ENCODE results near the gene ATP13A1. TPM values are rescaled to one million over a fixed set of nuclear protein-coding genes. Genes with fewer than 3 reads are reported as not detected.

ATP13A1 gene
- total RNA-seq, 2 experiments from 2014 or later = 66.6 to 69.2 TPM

- DNase-seq = no peak
- no peak overlapping the region for H3K27ac Mint-ChIP-seq
- no peaks in the 10 kb centered on the region for H3K9me3 Mint-ChIP-seq
- intact Hi-C loops (cut with micrococcal nuclease) = no loop called here
- H3K36me3 Mint-ChIP-seq = peaks cover 49% of the 10 kb centered on the region
- ChIA-PET CTCF (no interaction called here), POLR2A (no interaction called here)
- H3K4me3 Mint-ChIP-seq = no peak overlapping the region
- peaks cover 11% of the 10 kb centered on the region for H3K4me1 Mint-ChIP-seq (ENCODE audit: low read depth)
- H3K27me3 Mint-ChIP-seq = no peaks in the 10 kb centered on the region
Observed at GRCh38 chr19:19637186-19637522, 26.3 kb downstream of the ATP13A1 start.

- no peaks in the 10 kb centered on the region for H3K9me3 Mint-ChIP-seq
- no peak for DNase-seq
- H3K27ac Mint-ChIP-seq = no peak overlapping the region
- H3K27me3 Mint-ChIP-seq = no peaks in the 10 kb centered on the region
- intact Hi-C loops (cut with micrococcal nuclease) = no loop called here
- H3K36me3 Mint-ChIP-seq = peaks cover 46% of the 10 kb centered on the region
- CTCF ChIA-PET = no interaction called here
- H3K4me1 Mint-ChIP-seq (ENCODE audit: low read depth) = peaks cover 7% of the 10 kb centered on the region
- no peak overlapping the region for H3K4me3 Mint-ChIP-seq
- POLR2A ChIA-PET = no interaction called here
Observed at GRCh38 chr19:19636573-19637185, 26.8 kb downstream of the ATP13A1 start.

- intact Hi-C loops (cut with micrococcal nuclease) = no loop called here
- POLR2A ChIA-PET = no interaction called here
- Mint-ChIP-seq H3K27ac (peak overlapping the region; percentile 64), H3K9me3 (no peaks in the 10 kb centered on the region), H3K4me3 (no peak overlapping the region), H3K36me3 (peaks cover 51% of the 10 kb centered on the region), H3K4me1 (ENCODE audit: low read depth) (peaks cover 7% of the 10 kb centered on the region), H3K27me3 (no peaks in the 10 kb centered on the region)
- CTCF ChIA-PET = no interaction called here
- DNase-seq = no peak
Observed at GRCh38 chr19:19635313-19635702, 28.2 kb downstream of the ATP13A1 start.

GRCh38 chr19:19634516-19635312, 28.8 kb downstream of the ATP13A1 start:
- CTCF ChIA-PET = interaction anchor here (2.2 kb wide), 1 partner anchor 9 kb away, joined by 7 read pairs; the partner anchor contains the start of gene GMIP
- Mint-ChIP-seq H3K4me3 (no peak overlapping the region), H3K9me3 (no peaks in the 10 kb centered on the region), H3K27me3 (no peaks in the 10 kb centered on the region), H3K4me1 (ENCODE audit: low read depth) (peaks cover 7% of the 10 kb centered on the region), H3K27ac (peak overlapping the region; percentile 64), H3K36me3 (peaks cover 51% of the 10 kb centered on the region)
- POLR2A ChIA-PET = no interaction called here
- intact Hi-C loops (cut with micrococcal nuclease) = no loop called here
- no peak for DNase-seq

GRCh38 chr19:19633711-19634515, 29.6 kb downstream of the ATP13A1 start:
- H3K4me1 Mint-ChIP-seq (ENCODE audit: low read depth) = peaks cover 7% of the 10 kb centered on the region
- no peaks in the 10 kb centered on the region for H3K9me3 Mint-ChIP-seq
- no peak overlapping the region for H3K4me3 Mint-ChIP-seq
- peaks cover 50% of the 10 kb centered on the region for H3K36me3 Mint-ChIP-seq
- no peaks in the 10 kb centered on the region for H3K27me3 Mint-ChIP-seq
- intact Hi-C loops (cut with micrococcal nuclease) = no loop called here
- ChIA-PET CTCF (interaction anchor here (1.2 to 2.2 kb wide), 2 partner anchors 10 to 101 kb away, joined by 5 to 7 read pairs; partner anchors contain the start of gene GMIP), POLR2A (no interaction called here)
- peak overlapping the region; percentile 39 for H3K27ac Mint-ChIP-seq
- no peak for DNase-seq

- H3K9me3 Mint-ChIP-seq = no peaks in the 10 kb centered on the region
- ChIA-PET CTCF (interaction anchor here (2.2 kb wide), 1 partner anchor 11 kb away, joined by 7 read pairs; the partner anchor contains the start of gene GMIP), POLR2A (interaction anchor here (0.6 kb wide), 1 partner anchor 30 kb away, joined by 3 read pairs; no protein-coding TSS in a partner anchor)
- DNase-seq = no peak
- peaks cover 49% of the 10 kb centered on the region for H3K36me3 Mint-ChIP-seq
- intact Hi-C loops (cut with micrococcal nuclease) = no loop called here
- H3K4me1 Mint-ChIP-seq (ENCODE audit: low read depth) = peaks cover 9% of the 10 kb centered on the region
- no peak overlapping the region for H3K4me3 Mint-ChIP-seq
- H3K27me3 Mint-ChIP-seq = no peaks in the 10 kb centered on the region
- H3K27ac Mint-ChIP-seq = no peak overlapping the region
Observed at GRCh38 chr19:19632661-19633060, 30.8 kb downstream of the ATP13A1 start.

GRCh38 chr19:19631346-19631745, 32.1 kb downstream of the ATP13A1 start:
- peaks cover 45% of the 10 kb centered on the region for H3K36me3 Mint-ChIP-seq
- POLR2A ChIA-PET = no interaction called here
- no peak overlapping the region for H3K4me3 Mint-ChIP-seq
- no peak for DNase-seq
- intact Hi-C loops (cut with micrococcal nuclease) = no loop called here
- no peak overlapping the region for H3K27ac Mint-ChIP-seq
- peaks cover 22% of the 10 kb centered on the region for H3K4me1 Mint-ChIP-seq (ENCODE audit: low read depth)
- no peaks in the 10 kb centered on the region for H3K27me3 Mint-ChIP-seq
- no peaks in the 10 kb centered on the region for H3K9me3 Mint-ChIP-seq
- CTCF ChIA-PET = interaction anchor here (1.3 kb wide), 1 partner anchor 99 kb away, joined by 6 read pairs; no protein-coding TSS in a partner anchor

GRCh38 chr19:19630426-19630825, 33.0 kb downstream of the ATP13A1 start:
- POLR2A ChIA-PET = no interaction called here
- Mint-ChIP-seq H3K27ac (no peak overlapping the region), H3K36me3 (peaks cover 46% of the 10 kb centered on the region), H3K4me3 (no peak overlapping the region), H3K9me3 (no peaks in the 10 kb centered on the region), H3K27me3 (no peaks in the 10 kb centered on the region), H3K4me1 (ENCODE audit: low read depth) (peaks cover 23% of the 10 kb centered on the region)
- intact Hi-C loops (cut with micrococcal nuclease) = no loop called here
- CTCF ChIA-PET = interaction anchor here (1.3 kb wide), 1 partner anchor 98 kb away, joined by 6 read pairs; no protein-coding TSS in a partner anchor
- no peak for DNase-seq

GRCh38 chr19:19630062-19630414, 33.4 kb downstream of the ATP13A1 start:
- CTCF ChIA-PET = no interaction called here
- no peak for DNase-seq
- intact Hi-C loops (cut with micrococcal nuclease) = no loop called here
- Mint-ChIP-seq H3K4me1 (ENCODE audit: low read depth) (peaks cover 23% of the 10 kb centered on the region), H3K27me3 (no peaks in the 10 kb centered on the region), H3K9me3 (no peaks in the 10 kb centered on the region), H3K27ac (no peak overlapping the region), H3K4me3 (no peak overlapping the region), H3K36me3 (peaks cover 43% of the 10 kb centered on the region)
- POLR2A ChIA-PET = no interaction called here

- Mint-ChIP-seq H3K4me3 (peak overlapping the region; percentile 70), H3K27me3 (no peaks in the 10 kb centered on the region), H3K9me3 (no peaks in the 10 kb centered on the region), H3K36me3 (peaks cover 39% of the 10 kb centered on the region), H3K27ac (peak overlapping the region; percentile 67), H3K4me1 (ENCODE audit: low read depth) (peaks cover 23% of the 10 kb centered on the region)
- peak; percentile 68 for DNase-seq
- CTCF ChIA-PET = interaction anchor here (0.6 to 1.3 kb wide), 3 partner anchors 15 to 96 kb away, joined by 3 to 6 read pairs (median 3); partner anchors contain the start of gene GMIP
- intact Hi-C loops (cut with micrococcal nuclease) = loop anchor here (1.0 kb wide), 1 partner anchor 10 kb away; the partner anchor contains the start of gene PBX4
- POLR2A ChIA-PET = interaction anchor here (0.7 to 1.5 kb wide), 5 partner anchors 15 to 39 kb away, joined by 3 to 5 read pairs (median 4); no protein-coding TSS in a partner anchor
Observed at GRCh38 chr19:19628501-19629134, 34.9 kb downstream of the ATP13A1 start.

GRCh38 chr19:19627621-19628500, 35.6 kb downstream of the ATP13A1 start, which contains the start of gene LPAR2:
Gene LPAR2 (minus strand): TSS chr19:19628220. CDS start chr19:19627275, 945 bp downstream.
- intact Hi-C loops (cut with micrococcal nuclease) = loop anchor here (1.0 to 2.0 kb wide), 3 partner anchors 10 to 22 kb away; partner anchors contain the start of genes GMIP and PBX4
- Mint-ChIP-seq H3K36me3 (peaks cover 35% of the 10 kb centered on the region), H3K4me1 (ENCODE audit: low read depth) (peaks cover 20% of the 10 kb centered on the region), H3K27me3 (no peaks in the 10 kb centered on the region), H3K9me3 (no peaks in the 10 kb centered on the region), H3K4me3 (peak within 1 kb of the TSS; percentile 90), H3K27ac (peak within 1 kb of the TSS; percentile 93)
- POLR2A ChIA-PET = interaction anchor here (0.6 to 1.8 kb wide), 9 partner anchors 10 to 37 kb away, joined by 3 to 12 read pairs (median 3); partner anchors contain the start of genes GMIP and PBX4
- peak; percentile 79 for DNase-seq
- CTCF ChIA-PET = interaction anchor here (0.6 to 1.3 kb wide), 4 partner anchors 42 to 95 kb away, joined by 3 to 6 read pairs (median 4); no protein-coding TSS in a partner anchor

Data from activated CD4-positive, alpha-beta memory T cell treated with anti-CD3 and anti-CD28 coated beads for 36 hours (primary cell).